Skeletal muscle tissue (tissue), 4 donors: ENCODE measurements around the gene FDXR. TPM values are rescaled to one million over a fixed set of nuclear protein-coding genes. Genes with fewer than 3 reads are reported as not detected.
"Not testable (repeated sequence)": the region's sequence is repeated elsewhere in the genome, so short reads cannot be mapped to it uniquely, and the experiment has no call there.

Experiments used
- H3K27ac ChIP-seq: one replicate; pipeline ENCODE4 v1.7.0; 2013; ENCODE audit warnings: mild to moderate bottlenecking, low read depth, low read length, inconsistent platforms
- H3K27me3 ChIP-seq, 3 donors: one replicate each; pipeline ENCODE4 v1.7.0; 2013; ENCODE audit warnings: low read length in 3 of 3; ENCODE audit not compliant: control insufficient read depth in 3 of 3, insufficient read depth in 3 of 3
- H3K36me3 ChIP-seq, 3 donors: one replicate each; pipeline ENCODE4 v1.7.0; 2013; ENCODE audit warnings: low read length in 3 of 3; ENCODE audit not compliant: control insufficient read depth in 3 of 3, insufficient read depth in 3 of 3
- H3K4me1 ChIP-seq, 3 donors: one replicate each; pipeline ENCODE4 v1.7.0; 2013; ENCODE audit warnings: low read length in 3 of 3, mild to moderate bottlenecking in 3 of 3; ENCODE audit not compliant: control insufficient read depth in 3 of 3, insufficient read depth in 3 of 3
- H3K4me3 ChIP-seq, 3 donors: one replicate each; pipeline ENCODE4 v1.7.0; 2013; ENCODE audit warnings: low read length in 3 of 3
- H3K9ac ChIP-seq, 3 donors: one replicate each; pipeline ENCODE4 v1.7.0; 2013; ENCODE audit warnings: low read length in 3 of 3, mild to moderate bottlenecking in 3 of 3, moderate library complexity in 2 of 3, low read depth in 1 of 3
- H3K9me3 ChIP-seq, 3 donors: one replicate each; pipeline ENCODE4 v1.7.0; 2013; ENCODE audit warnings: low read length in 3 of 3; ENCODE audit not compliant: control insufficient read depth in 3 of 3
- total RNA-seq: library from RNA; depleted of rRNA; stranded (reverse); fragments of >200 nt; gene quantifications from one replicate; pipeline ENCODE4 v1.2.3, GENCODE V29; 2014
- donor health status: Osteomylitis.

The FDXR gene
- total RNA-seq, 1 donor from 2014 or later: 3.7 TPM

DNA sequence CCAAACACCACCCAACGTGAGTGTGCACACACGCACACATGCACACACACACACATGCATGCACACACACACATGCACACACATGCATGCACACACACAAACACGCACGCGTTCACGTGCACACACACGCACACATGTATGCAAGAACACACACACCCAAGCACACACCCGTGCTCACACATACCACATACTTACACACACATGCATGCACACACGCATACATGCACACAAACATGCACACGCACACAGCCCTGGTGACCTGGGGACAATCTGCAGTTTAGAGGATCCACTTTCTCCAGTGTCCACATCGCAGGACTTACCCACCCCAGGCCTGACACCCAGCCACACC is 44.0 kb upstream of the FDXR start:
- Histone ChIP-seq H3K4me1 (peaks cover 0 to 3% (median 0%) of the 10 kb centered on the region in 3 donors), H3K4me3 (no peak overlapping the region), H3K27me3 (peaks cover 30 to 57% (median 46%) of the 10 kb centered on the region in 3 donors), H3K9ac (no peak overlapping the region), H3K36me3 (no peaks in the 10 kb centered on the region), H3K9me3 (no peaks in the 10 kb centered on the region), H3K27ac (no peak overlapping the region)

- Histone ChIP-seq H3K36me3 (no peaks in the 10 kb centered on the region), H3K9me3 (no peaks in the 10 kb centered on the region), H3K4me3 (no peak overlapping the region), H3K4me1 (peaks cover 0 to 3% (median 0%) of the 10 kb centered on the region in 3 donors), H3K27ac (no peak overlapping the region), H3K9ac (no peak overlapping the region), H3K27me3 (peaks cover 25 to 52% (median 41%) of the 10 kb centered on the region in 3 donors)
Measured at GRCh38 chr17:74916136-74916850, 43.5 kb upstream of the FDXR start.

- H3K27ac ChIP-seq, H3K9me3 ChIP-seq, H3K4me1 ChIP-seq, H3K4me3 ChIP-seq, H3K36me3 ChIP-seq, H3K9ac ChIP-seq: not testable (repeated sequence)
- H3K27me3 ChIP-seq: peaks cover 4 to 10% (median 9%) of the 10 kb centered on the region in 3 donors
Measured at GRCh38 chr17:74911423-74911822, 38.6 kb upstream of the FDXR start.

- not testable (repeated sequence) for H3K36me3 ChIP-seq, H3K4me1 ChIP-seq, H3K9me3 ChIP-seq, H3K9ac ChIP-seq, H3K27ac ChIP-seq, H3K4me3 ChIP-seq
- peaks cover 8 to 10% (median 9%) of the 10 kb centered on the region in 3 donors for H3K27me3 ChIP-seq
Measured at GRCh38 chr17:74909097-74909496, 36.3 kb upstream of the FDXR start.

- Histone ChIP-seq H3K9me3 (no peaks in the 10 kb centered on the region), H3K4me1 (no peaks in the 10 kb centered on the region), H3K27ac (no peak overlapping the region), H3K9ac (no peak overlapping the region), H3K36me3 (no peaks in the 10 kb centered on the region), H3K27me3 (peaks cover 15 to 20% (median 19%) of the 10 kb centered on the region in 3 donors), H3K4me3 (no peak overlapping the region)
Measured at GRCh38 chr17:74907012-74907411, 34.2 kb upstream of the FDXR start.

GRCh38 chr17:74906214-74906793 is 33.5 kb upstream of the FDXR start:
- H3K4me1 ChIP-seq, H3K9ac ChIP-seq, H3K27ac ChIP-seq, H3K4me3 ChIP-seq, H3K9me3 ChIP-seq, H3K36me3 ChIP-seq: not testable (repeated sequence)
- peaks cover 22 to 26% (median 24%) of the 10 kb centered on the region in 3 donors for H3K27me3 ChIP-seq

DNA sequence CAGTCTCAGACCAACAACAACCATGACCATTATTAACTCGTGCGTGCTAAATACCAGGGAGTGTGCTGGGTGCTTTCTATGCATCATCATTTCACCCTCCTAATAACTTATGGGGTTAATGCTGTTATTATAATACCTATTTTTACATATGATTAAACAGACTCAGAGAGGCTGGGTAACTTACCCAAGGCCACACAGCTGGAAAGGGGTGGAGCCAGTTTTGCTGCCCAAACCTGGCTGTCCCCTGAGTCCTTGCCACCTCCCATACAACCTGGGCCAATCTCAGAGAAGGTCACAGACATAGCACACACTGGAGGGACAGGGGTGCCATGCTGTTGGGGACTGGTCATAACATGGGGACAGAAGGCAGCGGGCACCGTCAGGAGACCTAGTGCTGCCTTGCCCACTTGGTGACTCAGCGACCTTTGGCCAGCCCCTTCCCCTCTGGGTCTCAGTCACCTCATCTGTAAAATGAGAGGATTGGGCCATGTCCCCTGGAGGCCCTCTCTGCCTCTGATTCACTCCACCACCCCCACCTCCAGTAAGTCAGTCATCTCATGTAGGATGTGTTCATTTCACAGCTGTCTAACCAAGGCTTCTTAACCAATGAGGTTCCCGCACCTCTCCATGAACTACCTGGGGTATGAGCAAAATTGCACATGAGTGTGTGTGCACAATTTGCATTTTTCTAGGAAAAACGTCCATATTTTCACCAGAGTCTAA is 32.1 kb upstream of the FDXR start:
- Histone ChIP-seq H3K4me1 (no peaks in the 10 kb centered on the region), H3K36me3 (no peaks in the 10 kb centered on the region), H3K27ac (no peak overlapping the region)

GRCh38 chr17:74903671-74904070 is 30.9 kb upstream of the FDXR start:
- no peak overlapping the region for H3K9ac ChIP-seq
- no peak overlapping the region for H3K4me3 ChIP-seq
- H3K27ac ChIP-seq: no peak overlapping the region
- H3K27me3 ChIP-seq: peaks cover 27 to 30% (median 29%) of the 10 kb centered on the region in 3 donors
- no peaks in the 10 kb centered on the region for H3K9me3 ChIP-seq
- H3K36me3 ChIP-seq: no peaks in the 10 kb centered on the region
- H3K4me1 ChIP-seq: no peaks in the 10 kb centered on the region

More for the DNA sequence above, 32.1 kb upstream of the FDXR start:
- Histone ChIP-seq H3K27me3 (peaks cover 27 to 30% (median 29%) of the 10 kb centered on the region in 3 donors), H3K4me3 (no peak overlapping the region), H3K9ac (no peak overlapping the region), H3K9me3 (no peaks in the 10 kb centered on the region)

DNA sequence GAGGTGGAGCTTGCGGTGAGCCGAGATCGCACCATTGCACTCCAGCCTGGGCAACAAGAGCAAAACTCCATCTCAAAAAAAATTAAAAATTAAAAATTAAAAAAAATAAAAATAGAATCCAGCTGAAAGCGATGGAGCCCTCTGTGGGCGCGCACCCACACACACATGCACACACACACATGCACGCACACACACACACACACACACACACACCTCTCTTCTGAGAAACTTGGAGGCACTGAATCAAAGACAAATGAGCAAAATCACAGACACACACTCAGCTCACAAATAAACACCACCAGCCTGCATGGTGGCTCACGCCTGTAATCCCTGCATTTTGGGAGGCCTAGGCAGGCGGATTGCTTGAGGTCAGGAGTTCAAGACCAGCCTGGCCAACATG is 30.2 kb upstream of the FDXR start:
- no peaks in the 10 kb centered on the region for H3K9me3 ChIP-seq
- no peak overlapping the region for H3K9ac ChIP-seq
- H3K36me3 ChIP-seq: no peaks in the 10 kb centered on the region
- peaks cover 27 to 30% (median 29%) of the 10 kb centered on the region in 3 donors for H3K27me3 ChIP-seq
- H3K4me1 ChIP-seq: no peaks in the 10 kb centered on the region
- no peak overlapping the region for H3K4me3 ChIP-seq
- no peak overlapping the region for H3K27ac ChIP-seq
